Omental fat pad (tissue), 4 donors: Measurements from ENCODE around the gene STOM. TPM values are rescaled to one million over a fixed set of nuclear protein-coding genes. Genes with fewer than 3 reads are reported as not detected.
"Not testable (repeated sequence)": the region's sequence is repeated elsewhere in the genome, so short reads cannot be mapped to it uniquely, and the experiment has no call there.

Experiments used
- ATAC-seq: fragments of 150-250 bp; one replicate; pipeline ENCODE4 v1.9.1; 2016; ENCODE audit warnings: mild to moderate bottlenecking, moderate library complexity; ENCODE audit not compliant: low FRiP score
- DNase-seq: peaks from one replicate; pipeline ENCODE4 v3.0.0-alpha.2; 2019; ENCODE audit warnings: low spot score
- CTCF ChIP-seq, 3 donors: fragments of 450-650 bp; IDR thresholded peaks; one replicate each; pipeline ENCODE4 v1.5.1; 2016 to 2017; ENCODE audit warnings: antibody characterized with exemption in 3 of 3, mild to moderate bottlenecking in 3 of 3, moderate library complexity in 2 of 3
- total RNA-seq, 4 donors: library from RNA; depleted of rRNA; stranded (reverse); fragments of >200 nt; gene quantifications; one replicate each; pipeline ENCODE4 v1.1.0, GENCODE V29; 2016

The STOM gene
- total RNA-seq, 4 donors from 2014 or later, result 398 to 1,331 (median 641) TPM

- no peak for ATAC-seq
- DNase-seq, result no peak
- no peak for TF ChIP-seq CTCF (IDR thresholded peaks at IDR 0.05)
Measured at GRCh38 chr9:121398374-121398773, 28.3 kb upstream of the STOM start.

DNA sequence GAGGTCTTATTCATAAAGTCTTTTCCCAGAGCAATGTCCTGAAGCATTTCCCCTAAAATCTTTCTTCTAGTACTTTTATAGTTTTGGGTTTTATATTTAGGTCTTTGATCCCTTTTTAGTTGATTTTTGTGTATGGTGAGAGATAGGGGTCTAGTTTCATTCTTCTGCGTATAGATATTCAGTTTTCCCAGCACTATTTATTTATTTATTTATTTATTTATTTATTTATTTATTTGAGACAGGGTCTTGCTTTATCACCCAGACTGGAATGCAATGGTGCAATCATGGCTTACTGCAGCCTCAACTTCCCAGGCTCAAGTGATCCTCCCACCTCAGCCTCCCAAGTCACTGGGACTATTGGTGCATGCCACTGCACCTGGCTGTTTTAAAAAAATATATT is 27.2 kb upstream of the STOM start:
- ATAC-seq, DNase-seq: not testable (repeated sequence)

DNA sequence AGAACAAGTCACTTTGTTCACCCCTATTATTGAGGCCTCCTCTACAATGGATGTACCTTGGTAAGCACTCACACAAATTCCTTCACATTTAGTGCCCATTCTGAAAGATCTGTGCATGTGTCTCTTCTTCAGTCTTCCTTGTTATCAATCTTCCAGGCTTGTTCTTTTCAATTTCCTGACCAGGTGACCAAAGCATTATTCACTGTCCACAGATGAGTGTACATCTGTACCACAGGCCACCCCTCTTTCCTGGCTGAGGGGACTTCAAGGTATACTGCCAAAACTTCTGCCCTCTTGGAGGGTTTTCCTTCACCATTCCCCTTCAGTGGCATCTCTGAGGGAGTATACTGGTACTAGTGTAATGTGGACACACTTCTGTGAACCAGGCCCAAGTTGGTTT is 25.5 kb upstream of the STOM start:
- ATAC-seq, result no peak
- TF ChIP-seq CTCF (IDR thresholded peaks at IDR 0.05), result no peak

GRCh38 chr9:121394292-121394691 is 24.2 kb upstream of the STOM start:
- no peak for DNase-seq
- no peak for ATAC-seq
- TF ChIP-seq CTCF (IDR thresholded peaks at IDR 0.05), result no peak

More for the DNA sequence above, 25.5 kb upstream of the STOM start:
- DNase-seq, result no peak

DNA sequence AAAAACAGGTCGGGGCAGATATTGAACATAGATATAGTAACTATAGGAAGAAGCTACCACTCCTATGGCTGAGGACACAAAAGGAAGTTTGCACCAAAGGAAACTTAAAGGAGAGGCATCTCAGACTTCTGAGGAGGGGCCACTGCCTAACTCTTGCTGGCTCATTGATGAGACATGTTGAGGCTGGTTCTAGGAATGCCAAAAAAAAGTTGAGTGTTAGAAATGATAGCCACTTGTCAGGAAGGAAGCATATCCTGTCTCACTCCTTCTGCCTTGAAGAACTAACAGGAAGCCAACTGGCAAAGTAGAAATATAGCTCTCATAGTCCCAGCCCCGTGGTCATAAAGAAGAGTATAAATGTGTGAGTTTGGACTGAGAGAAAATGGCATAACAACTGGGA is 23.3 kb upstream of the STOM start:
- ATAC-seq (no peak), DNase-seq (no peak)
- no peak for TF ChIP-seq CTCF (IDR thresholded peaks at IDR 0.05)

- DNase-seq, result no peak
- no peak for ATAC-seq
- TF ChIP-seq CTCF (IDR thresholded peaks at IDR 0.05), result no peak
Measured at GRCh38 chr9:121390372-121390771, 20.3 kb upstream of the STOM start.

DNA sequence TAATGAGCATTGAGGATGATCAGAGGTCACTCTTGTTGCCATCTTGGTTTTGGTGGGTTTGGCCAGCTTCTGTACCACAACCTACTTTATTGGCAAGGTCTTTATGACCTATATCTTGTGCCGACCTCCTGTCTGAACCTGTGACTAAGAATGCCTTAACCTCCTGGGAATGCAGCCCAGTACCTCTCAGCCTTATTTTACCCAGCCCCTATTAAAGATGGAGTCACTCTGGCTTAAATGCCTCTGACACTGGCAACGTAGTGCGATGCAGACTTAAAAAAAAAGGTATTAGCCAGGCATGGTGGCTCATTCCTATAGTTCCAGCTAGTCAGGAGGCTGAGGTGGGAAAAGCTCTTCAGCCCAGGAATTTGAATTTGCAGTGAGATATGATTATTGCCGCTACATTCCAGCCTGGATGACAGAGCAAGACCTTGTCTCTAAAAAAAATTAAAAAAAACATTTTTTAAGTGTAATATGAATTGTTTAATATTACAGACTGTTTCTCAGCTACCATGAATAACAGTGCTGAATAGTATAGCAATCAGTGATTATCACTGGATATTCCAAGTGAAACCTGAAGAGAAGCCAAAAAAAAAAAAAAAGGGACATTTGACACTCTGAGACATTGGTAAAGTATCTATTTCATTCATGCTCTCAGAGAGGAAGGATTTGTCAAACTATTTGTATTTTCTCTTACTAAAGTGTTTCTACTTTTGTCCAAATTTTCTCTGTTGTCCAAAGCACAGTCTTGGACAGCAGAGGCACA is 18.3 kb upstream of the STOM start:
- TF ChIP-seq CTCF (IDR thresholded peaks at IDR 0.05), result no peak
- DNase-seq (no peak), ATAC-seq (no peak)
